ENCODE results near the gene CHRNB1. TPM values are rescaled to one million over a fixed set of nuclear protein-coding genes. Genes with fewer than 3 reads are reported as not detected.

The CHRNB1 gene
- polyA plus RNA-seq, 1 donor (not counting 4 experiments of a cell fraction or from before 2014, with no cell fraction given), result 22.0 TPM

- no peak for DNase-seq (ENCODE audit: low read depth, low spot score)
- Histone ChIP-seq H2AFZ (ENCODE audit: control insufficient read depth, low read length) (no peak overlapping the region), H3K27me3 (ENCODE audit: control insufficient read depth, extremely low read depth, insufficient read depth, low read length) (no peaks in the 10 kb centered on the region), H3K4me2 (ENCODE audit: control insufficient read depth, extremely low read depth, insufficient read depth, low read depth, low read length) (no peak overlapping the region), H3K9me3 (ENCODE audit: control insufficient read depth, low read depth, low read length) (no peaks in the 10 kb centered on the region), H3K4me3 (ENCODE audit: control insufficient read depth in 2 of 3, extremely low read depth in 1 of 3, insufficient read depth in 2 of 3, low read depth in 1 of 3, low read length in 3 of 3) (no peak overlapping the region), H3K9ac (ENCODE audit: control insufficient read depth, extremely low read depth, insufficient read depth, low read length) (no peak overlapping the region), H3K36me3 (ENCODE audit: control insufficient read depth in 2 of 2, extremely low read depth in 1 of 2, insufficient read depth in 2 of 2, low read length in 2 of 2) (no peaks in the 10 kb centered on the region), H3K4me1 (ENCODE audit: control insufficient read depth, extremely low read depth, insufficient read depth, low read length) (peaks cover 8% of the 10 kb centered on the region), H4K20me1 (ENCODE audit: control insufficient read depth, extremely low read depth, insufficient read depth, low read length) (no peaks in the 10 kb centered on the region), H3K9me1 (ENCODE audit: control insufficient read depth, extremely low read depth, insufficient read depth, low read length) (no peaks in the 10 kb centered on the region), H3K27ac (ENCODE audit: control insufficient read depth, insufficient read depth, low read length) (no peak overlapping the region), H3K79me2 (ENCODE audit: control insufficient read depth, insufficient read depth, low read length) (peaks cover 1% of the 10 kb centered on the region)
- no peak for FAIRE-seq
- no peak for TF ChIP-seq EZH2 (IDR thresholded peaks at IDR 0.05; ENCODE audit: low read length)
- no peak for TF ChIP-seq CTCF (optimal IDR thresholded peaks at IDR 0.05 in 1 of 3, IDR thresholded peaks at IDR 0.05 in 1 of 3, conservative IDR thresholded peaks at IDR 0.05 in 1 of 3; ENCODE audit: extremely low read depth in 1 of 3, insufficient read depth in 2 of 3, low read length in 3 of 3)
- dilution Hi-C loops (cut with MboI; ENCODE audit: extremely low pct_ligation_motif_present, low sequenced_read_pairs), result no loop called here
Measured at GRCh38 chr17:7431231-7431630, 13.6 kb upstream of the CHRNB1 start.

DNA sequence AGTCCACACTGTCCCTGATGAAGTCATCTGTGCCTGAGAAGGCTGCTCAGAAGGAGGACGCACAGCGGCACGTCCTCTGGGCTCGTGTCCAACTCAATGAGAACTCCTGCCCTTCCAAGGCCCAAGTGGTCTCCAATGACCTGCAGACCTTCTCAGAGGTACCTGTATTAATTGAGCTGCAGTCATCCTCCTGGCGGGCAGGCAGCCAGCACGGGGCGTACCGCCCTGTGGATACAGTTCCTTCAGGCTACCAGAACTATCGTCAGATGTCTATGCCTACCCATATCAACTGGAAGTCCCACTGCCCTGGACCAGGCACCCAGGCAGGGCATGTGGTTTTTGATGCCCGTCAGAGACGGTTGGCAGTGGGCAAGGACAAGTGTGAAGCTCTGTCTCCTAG lies 12.6 kb upstream of the CHRNB1 start:
- Histone ChIP-seq H3K36me3 (ENCODE audit: control insufficient read depth in 2 of 2, extremely low read depth in 1 of 2, insufficient read depth in 2 of 2, low read length in 2 of 2) (no peaks in the 10 kb centered on the region), H3K4me3 (ENCODE audit: control insufficient read depth in 2 of 3, extremely low read depth in 1 of 3, insufficient read depth in 2 of 3, low read depth in 1 of 3, low read length in 3 of 3) (no peak overlapping the region), H3K27me3 (ENCODE audit: control insufficient read depth, extremely low read depth, insufficient read depth, low read length) (no peaks in the 10 kb centered on the region), H3K9me1 (ENCODE audit: control insufficient read depth, extremely low read depth, insufficient read depth, low read length) (no peaks in the 10 kb centered on the region), H2AFZ (ENCODE audit: control insufficient read depth, low read length) (no peak overlapping the region), H3K4me2 (ENCODE audit: control insufficient read depth, extremely low read depth, insufficient read depth, low read depth, low read length) (no peak overlapping the region), H3K79me2 (ENCODE audit: control insufficient read depth, insufficient read depth, low read length) (peaks cover 6% of the 10 kb centered on the region), H3K9ac (ENCODE audit: control insufficient read depth, extremely low read depth, insufficient read depth, low read length) (no peak overlapping the region), H3K4me1 (ENCODE audit: control insufficient read depth, extremely low read depth, insufficient read depth, low read length) (peaks cover 13% of the 10 kb centered on the region), H4K20me1 (ENCODE audit: control insufficient read depth, extremely low read depth, insufficient read depth, low read length) (no peaks in the 10 kb centered on the region), H3K27ac (ENCODE audit: control insufficient read depth, insufficient read depth, low read length) (no peak overlapping the region), H3K9me3 (ENCODE audit: control insufficient read depth, low read depth, low read length) (no peaks in the 10 kb centered on the region)
- TF ChIP-seq EZH2 (IDR thresholded peaks at IDR 0.05; ENCODE audit: low read length), result no peak
- TF ChIP-seq CTCF (optimal IDR thresholded peaks at IDR 0.05 in 1 of 3, IDR thresholded peaks at IDR 0.05 in 1 of 3, conservative IDR thresholded peaks at IDR 0.05 in 1 of 3; ENCODE audit: extremely low read depth in 1 of 3, insufficient read depth in 2 of 3, low read length in 3 of 3), result no peak
- no peak for DNase-seq (ENCODE audit: low read depth, low spot score)
- no peak for FAIRE-seq
- dilution Hi-C loops (cut with MboI; ENCODE audit: extremely low pct_ligation_motif_present, low sequenced_read_pairs), result no loop called here
